ENCODE measurements around the gene RYR1. TPM values are rescaled to one million over a fixed set of nuclear protein-coding genes. Genes with fewer than 3 reads are reported as not detected.

The RYR1 gene
- total and polyA plus RNA-seq, 2 of the 8 experiments (the other 6 are each of a cell fraction or from before 2014, with no cell fraction given), result 5.8 to 11.8 TPM

- TF ChIP-seq CTCF (IDR thresholded peaks at IDR 0.05; ENCODE audit: control extremely low read depth in 1 of 3, insufficient read depth in 1 of 3, low read depth in 1 of 3, low read length in 3 of 3) (peak in 2 of 3 experiments; percentile 3 to 14; a peak in 2 of 4 replicates), SAP30 (IDR thresholded peaks at IDR 0.05; ENCODE audit: insufficient read depth, insufficient replicate concordance, low read length) (no peak)
- FAIRE-seq, result no peak
- Histone ChIP-seq H3K27ac (ENCODE audit: low read depth, low read length) (no peak overlapping the region), H3K79me2 (ENCODE audit: control insufficient read depth in 1 of 2, insufficient read depth in 2 of 2, low read length in 2 of 2) (no peaks in the 10 kb centered on the region), H3K4me1 (replicated peaks in 1 of 4; ENCODE audit: control insufficient read depth in 3 of 4, insufficient read depth in 4 of 4, low read length in 3 of 4) (peaks cover 0 to 10% (median 2%) of the 10 kb centered on the region in 4 experiments; a peak in 3 of 7 replicates), H3K27me3 (replicated peaks in 1 of 4; ENCODE audit: control insufficient read depth in 3 of 4, extremely low read depth in 1 of 4, insufficient read depth in 3 of 4, low read length in 3 of 4) (no peaks in the 10 kb centered on the region), H4K20me1 (replicated peaks in 1 of 2; ENCODE audit: control insufficient read depth in 1 of 2, insufficient read depth in 2 of 2, low read length in 2 of 2) (peaks cover 0 to 3% of the 10 kb centered on the region in 2 experiments), H3K4me3 (ENCODE audit: extremely low read depth in 1 of 4, insufficient read depth in 2 of 4, low read depth in 3 of 4, low read length in 4 of 4) (no peak overlapping the region), H3K23ac (ENCODE audit: insufficient read length) (no peak overlapping the region), H3K9ac (replicated peaks in 1 of 4; ENCODE audit: extremely low read depth in 1 of 4, low read depth in 3 of 4, low read length in 3 of 4) (no peak overlapping the region; a peak in 1 of 7 replicates), H3K36me3 (ENCODE audit: control insufficient read depth in 2 of 4, insufficient read depth in 4 of 4, low read length in 3 of 4) (peaks cover 5 to 24% (median 16%) of the 10 kb centered on the region in 4 experiments; a peak in 7 of 8 replicates), H3K18ac (ENCODE audit: extremely low read depth, low read length) (no peak overlapping the region), H4K5ac (ENCODE audit: insufficient read length, low read depth, low read length) (no peak overlapping the region), H3K9me3 (ENCODE audit: insufficient read depth in 2 of 2, low read depth in 1 of 2, low read length in 1 of 2) (no peaks in the 10 kb centered on the region), H3K4me2 (ENCODE audit: insufficient read depth in 1 of 2, low read depth in 2 of 2, low read length in 2 of 2) (no peak overlapping the region), H2BK15ac (ENCODE audit: low read length) (no peak overlapping the region), H4K8ac (ENCODE audit: extremely low read depth, insufficient read depth, low read length) (no peak overlapping the region), H2BK12ac (ENCODE audit: low read depth, low read length) (no peak overlapping the region), H3K4ac (replicated peaks; ENCODE audit: insufficient read length, low read depth, low read length) (no peak overlapping the region), H2AK5ac (ENCODE audit: low read depth, low read length) (no peak overlapping the region), H3K14ac (ENCODE audit: insufficient read length) (no peak overlapping the region), H2BK20ac (ENCODE audit: low read length) (no peak overlapping the region), H2BK120ac (replicated peaks; ENCODE audit: low read depth, low read length) (no peak overlapping the region), H3K79me1 (ENCODE audit: low read depth, low read length) (no peaks in the 10 kb centered on the region), H4K91ac (replicated peaks; ENCODE audit: insufficient read length, low read length) (no peak overlapping the region), H3K56ac (replicated peaks; ENCODE audit: insufficient read length, low read depth, low read length) (no peak overlapping the region), H3K23me2 (ENCODE audit: low read depth, low read length) (no peaks in the 10 kb centered on the region), H2BK5ac (ENCODE audit: low read depth, low read length) (no peak overlapping the region), H2AFZ (ENCODE audit: low read length) (no peak overlapping the region)
- no peak for DNase-seq (ENCODE audit: low read depth in 1 of 2, low spot score in 2 of 2)
- ChIA-PET CTCF (ENCODE audit: partially characterized antibody) (interaction anchor here (0.9 kb wide), 1 partner anchor 23 kb away, joined by 5 read pairs; no protein-coding TSS in a partner anchor), POLR2A (ENCODE audit: partially characterized antibody) (interaction anchor here (1.0 kb wide), 1 partner anchor 10 kb away, joined by 3 read pairs; no protein-coding TSS in a partner anchor)
- 96% methylated on average over 37 of the region's 41 CpGs; no CpG with 5 or more reads in 1 of the 2 experiments for WGBS, 2 experiments (ENCODE audit: extremely low coverage in 1 of 2, insufficient coverage in 1 of 2, insufficient read length in 1 of 2, insufficient replicate concordance in 2 of 2, low coverage in 1 of 2, low lambda C conversion rate in 2 of 2, missing lambda C conversion rate in 1 of 2)
These were observed 69.1 kb downstream of the RYR1 start for GRCh38 chr19:38502410-38503076.
